Right lobe of liver (tissue), 4 donors: ENCODE data around the gene SLC22A4.

Experiments
- CTCF ChIP-seq, 4 donors: fragments of 200-600 bp in 3 of 4; fragments of 450-650 bp in 1 of 4; IDR thresholded peaks; one replicate each; pipeline versions ENCODE4 v1.5.1 to v1.8.0; 2016 to 2022; ENCODE audit warnings: antibody characterized with exemption in 4 of 4, mild to moderate bottlenecking in 2 of 4
- POLR2A ChIP-seq: fragments of 450-650 bp; IDR thresholded peaks from one replicate; pipeline ENCODE4 v1.6.1; 2017; ENCODE audit warnings: antibody characterized with exemption, mild to moderate bottlenecking
- donor health status: DM: no; HTN: no; CAD: no.
- donor health status: DM: no; HTN: no; CAD: no.
- donor health status: DM: no; HTN: yes; CAD: no.

- TF ChIP-seq CTCF (IDR thresholded peaks at IDR 0.05) (no peak), POLR2A (no peak)
These were observed 86.5 kb downstream of the SLC22A4 start for GRCh38 chr5:132380741-132381140.
